ENCODE data around the gene KHDC3L. TPM values are rescaled to one million over a fixed set of nuclear protein-coding genes. Genes with fewer than 3 reads are reported as not detected.

Gene KHDC3L
- total and polyA plus RNA-seq, 2 of the 8 experiments (the other 6 are each of a cell fraction or from before 2014, with no cell fraction given), result 0.11 TPM; not detected in 1

DNA sequence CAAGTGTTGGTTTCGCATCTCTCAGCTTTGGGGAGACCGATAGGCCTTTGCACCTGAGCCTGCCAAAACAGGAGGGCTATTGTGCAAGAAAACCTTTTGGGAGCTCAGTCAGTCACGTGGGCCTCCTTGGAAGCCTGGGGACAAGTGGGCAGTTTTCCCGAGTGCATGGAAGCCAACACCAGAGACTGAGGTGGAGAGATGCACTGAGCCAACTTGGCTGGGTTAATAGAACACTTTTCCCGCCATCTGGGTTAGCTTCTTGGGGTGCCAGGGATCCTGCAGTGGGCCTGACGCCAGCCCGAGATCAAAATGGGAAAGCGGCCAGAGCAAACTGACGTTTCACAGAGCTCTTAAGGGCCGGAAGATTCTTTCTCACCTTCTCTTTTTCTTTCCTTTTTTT, 10.1 kb downstream of the KHDC3L start:
- Histone ChIP-seq H4K91ac (replicated peaks; ENCODE audit: insufficient read length, low read length) (no peak overlapping the region), H3K4me3 (ENCODE audit: extremely low read depth in 1 of 4, insufficient read depth in 2 of 4, low read depth in 3 of 4, low read length in 4 of 4) (no peak overlapping the region), H3K4me1 (replicated peaks in 1 of 4; ENCODE audit: control insufficient read depth in 3 of 4, insufficient read depth in 4 of 4, low read length in 3 of 4) (peaks cover 0 to 6% (median 2%) of the 10 kb centered on the region in 4 experiments; a peak in 3 of 7 replicates), H4K20me1 (replicated peaks in 1 of 2; ENCODE audit: control insufficient read depth in 1 of 2, insufficient read depth in 2 of 2, low read length in 2 of 2) (no peaks in the 10 kb centered on the region), H2AFZ (ENCODE audit: low read length) (no peak overlapping the region; the same call in 1 of the 2 replicates), H4K5ac (ENCODE audit: insufficient read length, low read depth, low read length) (no peak overlapping the region), H3K36me3 (ENCODE audit: control insufficient read depth in 2 of 4, insufficient read depth in 4 of 4, low read length in 3 of 4) (no peaks in the 10 kb centered on the region), H3K27me3 (replicated peaks in 1 of 4; ENCODE audit: control insufficient read depth in 3 of 4, extremely low read depth in 1 of 4, insufficient read depth in 3 of 4, low read length in 3 of 4) (no peaks in the 10 kb centered on the region), H3K9me3 (ENCODE audit: insufficient read depth in 2 of 2, low read depth in 1 of 2, low read length in 1 of 2) (peaks cover 0 to 4% of the 10 kb centered on the region in 2 experiments; a peak in 1 of 4 replicates), H2BK12ac (ENCODE audit: low read depth, low read length) (no peak overlapping the region), H3K23ac (ENCODE audit: insufficient read length) (no peak overlapping the region), H2BK120ac (replicated peaks; ENCODE audit: low read depth, low read length) (peak overlapping the region; percentile 29), H2AK5ac (ENCODE audit: low read depth, low read length) (no peak overlapping the region), H3K4ac (replicated peaks; ENCODE audit: insufficient read length, low read depth, low read length) (no peak overlapping the region), H3K27ac (ENCODE audit: low read depth, low read length) (no peak overlapping the region), H3K9ac (replicated peaks in 1 of 4; ENCODE audit: extremely low read depth in 1 of 4, low read depth in 3 of 4, low read length in 3 of 4) (no peak overlapping the region), H2BK20ac (ENCODE audit: low read length) (no peak overlapping the region), H3K79me1 (ENCODE audit: low read depth, low read length) (no peaks in the 10 kb centered on the region), H2BK5ac (ENCODE audit: low read depth, low read length) (no peak overlapping the region), H4K8ac (ENCODE audit: extremely low read depth, insufficient read depth, low read length) (peak overlapping the region; percentile 46; the same call in 1 of the 2 replicates), H2BK15ac (ENCODE audit: low read length) (no peak overlapping the region), H3K4me2 (ENCODE audit: insufficient read depth in 1 of 2, low read depth in 2 of 2, low read length in 2 of 2) (no peak overlapping the region), H3K14ac (ENCODE audit: insufficient read length) (no peak overlapping the region), H3K18ac (ENCODE audit: extremely low read depth, low read length) (0 out of 2 replicates have a peak overlapping the region, but pooled peaks have one; percentile 48), H3K23me2 (ENCODE audit: low read depth, low read length) (no peaks in the 10 kb centered on the region), H3K56ac (replicated peaks; ENCODE audit: insufficient read length, low read depth, low read length) (no peak overlapping the region), H3K79me2 (ENCODE audit: control insufficient read depth in 1 of 2, insufficient read depth in 2 of 2, low read length in 2 of 2) (no peaks in the 10 kb centered on the region)
- CTCF ChIA-PET (ENCODE audit: partially characterized antibody), result no interaction called here
- 92% methylated on average over 10 of the region's 10 CpGs; no CpG with 5 or more reads in 1 of the 2 experiments for WGBS, 2 experiments (ENCODE audit: extremely low coverage in 1 of 2, insufficient coverage in 1 of 2, insufficient read length in 1 of 2, insufficient replicate concordance in 2 of 2, low coverage in 1 of 2, low lambda C conversion rate in 2 of 2, missing lambda C conversion rate in 1 of 2)
- POLR2A ChIA-PET (ENCODE audit: partially characterized antibody), result interaction anchor here (1.0 kb wide), 1 partner anchor 13 kb away, joined by 3 read pairs; no protein-coding TSS in a partner anchor
- TF ChIP-seq PHF8 (conservative IDR thresholded peaks at IDR 0.05; ENCODE audit: low read depth, low read length) (no peak), RBBP5 (IDR thresholded peaks at IDR 0.05; ENCODE audit: borderline replicate concordance, low read depth, low read length) (no peak), NRF1 (IDR thresholded peaks at IDR 0.05; ENCODE audit: low read depth, low read length) (no peak)
- TF ChIP-seq, protein P1, sequence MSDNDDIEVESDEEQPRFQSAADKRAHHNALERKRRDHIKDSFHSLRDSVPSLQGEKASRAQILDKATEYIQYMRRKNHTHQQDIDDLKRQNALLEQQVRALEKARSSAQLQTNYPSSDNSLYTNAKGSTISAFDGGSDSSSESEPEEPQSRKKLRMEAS (IDR thresholded peaks at IDR 0.05), result no peak
- FAIRE-seq (no peak), DNase-seq (ENCODE audit: low read depth in 1 of 2, low spot score in 2 of 2) (no peak)

All from H1 (cell line).